GM23338 (cell line): ENCODE measurements around the gene TMEM74B. TPM values are rescaled to one million over a fixed set of nuclear protein-coding genes. Genes with fewer than 3 reads are reported as not detected.

Experiments
- ATAC-seq: fragments of 200-7000 bp; cut with Tn5 transposase; 3 replicates; pipeline ENCODE4 v1.9.1; 2020
- DNase-seq: peaks from one replicate; pipeline ENCODE4 v3.0.0-alpha.2; 2015; ENCODE audit warnings: low spot score
- H2AFZ ChIP-seq: fragments of 200-600 bp; sonication (generic); 2 replicates; pipeline ENCODE4 v1.8.0; 2016; ENCODE audit warnings: antibody characterized with exemption, mild to moderate bottlenecking, moderate library complexity
- H3F3A ChIP-seq: fragments of 200-600 bp; sonication (generic); replicated peaks from 2 replicates; pipeline ENCODE4 v1.8.0; 2017; ENCODE audit warnings: antibody characterized with exemption, mixed run types, low read depth
- H3K27ac ChIP-seq: fragments of 200-600 bp; sonication (generic); 2 replicates; pipeline ENCODE4 v1.6.1; 2016; ENCODE audit warnings: low read depth
- H3K27me3 ChIP-seq: fragments of 200-600 bp; sonication (generic); 2 replicates; pipeline ENCODE4 v1.8.0; 2016; ENCODE audit warnings: mild to moderate bottlenecking, mixed run types, moderate library complexity; ENCODE audit not compliant: insufficient read depth
- H3K36me3 ChIP-seq: fragments of 200-600 bp; sonication (generic); 2 replicates; pipeline ENCODE4 v1.8.0; 2016; ENCODE audit warnings: mild to moderate bottlenecking; ENCODE audit not compliant: insufficient read depth
- H3K4me1 ChIP-seq: fragments of 200-600 bp; sonication (generic); 2 replicates; pipeline ENCODE4 v1.8.0; 2016; ENCODE audit warnings: mild to moderate bottlenecking, moderate library complexity; ENCODE audit not compliant: insufficient read depth
- H3K4me2 ChIP-seq: fragments of 200-600 bp; sonication (generic); 2 replicates; pipeline ENCODE4 v1.7.1; 2017; ENCODE audit warnings: mixed run types
- H3K4me3 ChIP-seq: fragments of 200-600 bp; sonication (generic); 2 replicates; pipeline ENCODE4 v1.6.1; 2016; ENCODE audit warnings: mixed run types
- H3K79me2 ChIP-seq: fragments of 200-600 bp; sonication (generic); replicated peaks from 2 replicates; pipeline ENCODE4 v1.8.0; 2017; ENCODE audit warnings: mild to moderate bottlenecking; ENCODE audit not compliant: insufficient read depth
- H3K9me2 ChIP-seq: fragments of 200-600 bp; sonication (generic); 2 replicates; pipeline ENCODE4 v1.8.0; 2017; ENCODE audit not compliant: insufficient read depth
- H4K20me1 ChIP-seq: fragments of 200-600 bp; sonication (generic); replicated peaks from 2 replicates; pipeline ENCODE4 v1.8.0; 2017; ENCODE audit warnings: mild to moderate bottlenecking; ENCODE audit not compliant: insufficient read depth
- H3K27ac Mint-ChIP-seq: 2 replicates; pipeline ENCODE4 v1.8.0; 2020; ENCODE audit warnings: inconsistent platforms, mild to moderate bottlenecking, moderate library complexity, mixed read lengths
- H3K27me3 Mint-ChIP-seq: 3 replicates; pipeline ENCODE4 v1.8.0; 2022; ENCODE audit warnings: low read depth, mild to moderate bottlenecking, moderate library complexity, mixed read lengths, inconsistent platforms; ENCODE audit not compliant: insufficient read depth, poor library complexity
- H3K36me3 Mint-ChIP-seq: 3 replicates; pipeline ENCODE4 v1.8.0; 2021; ENCODE audit warnings: low read depth, mild to moderate bottlenecking, inconsistent platforms, moderate library complexity, mixed read lengths
- H3K4me1 Mint-ChIP-seq: 3 replicates; pipeline ENCODE4 v1.8.0; 2020; ENCODE audit warnings: mild to moderate bottlenecking, inconsistent platforms, mixed read lengths
- H3K4me3 Mint-ChIP-seq: 3 replicates; pipeline ENCODE4 v1.8.0; 2021; ENCODE audit warnings: moderate library complexity, mild to moderate bottlenecking, inconsistent platforms, mixed read lengths
- H3K9me3 Mint-ChIP-seq: 3 replicates; pipeline ENCODE4 v1.8.0; 2020; ENCODE audit warnings: moderate library complexity, mild to moderate bottlenecking, inconsistent platforms, mixed read lengths
- CREB1 ChIP-seq: fragments of 250-450 bp; sonication (Bioruptor Pico); IDR thresholded peaks from 2 replicates; pipeline ENCODE4 v1.5.0; 2020; ENCODE audit warnings: low read depth, mild to moderate bottlenecking, moderate library complexity
- CTCF ChIP-seq, 2 experiments: fragments of 200-600 bp in 1 of 2; sonication (generic) in 1 of 2; conservative IDR thresholded peaks; 2 replicates each; pipeline versions ENCODE4 v1.5.1 to v1.6.1; 2016 to 2017; ENCODE audit warnings: antibody characterized with exemption in 2 of 2, low read depth in 2 of 2, mild to moderate bottlenecking in 2 of 2, moderate library complexity in 1 of 2
- ETS1 ChIP-seq: IDR thresholded peaks from 2 replicates; pipeline ENCODE4 v1.6.1; 2016; ENCODE audit warnings: antibody characterized with exemption
- EZH2 ChIP-seq: fragments of 200-600 bp; sonication (generic); IDR thresholded peaks from one replicate; pipeline ENCODE4 v1.8.0; 2017; ENCODE audit warnings: antibody characterized with exemption, mild to moderate bottlenecking, low read depth; ENCODE audit not compliant: unreplicated experiment
- EZH2phosphoT487 ChIP-seq: fragments of 200-600 bp; sonication (generic); IDR thresholded peaks from one replicate; pipeline ENCODE4 v1.8.1; 2018; ENCODE audit warnings: antibody characterized with exemption; ENCODE audit not compliant: unreplicated experiment
- REST ChIP-seq: IDR thresholded peaks from one replicate; pipeline ENCODE4 v1.6.1; 2018; ENCODE audit warnings: antibody characterized with exemption; ENCODE audit not compliant: unreplicated experiment
- STAT1 ChIP-seq: IDR thresholded peaks from one replicate; pipeline ENCODE4 v1.6.1; 2016; ENCODE audit warnings: antibody characterized with exemption; ENCODE audit not compliant: unreplicated experiment
- ZNF114 ChIP-seq: fragments of 250-450 bp; sonication (Bioruptor Pico); IDR thresholded peaks from 2 replicates; pipeline ENCODE4 v1.5.0; 2020; ENCODE audit warnings: mild to moderate bottlenecking, moderate library complexity
- ZNF331 ChIP-seq: fragments of 250-450 bp; sonication (Bioruptor Pico); IDR thresholded peaks from 2 replicates; pipeline ENCODE4 v1.5.0; 2020; ENCODE audit warnings: low read depth, mild to moderate bottlenecking, moderate library complexity
- polyA plus RNA-seq: library from polyadenylated mRNA; unstranded; fragments of >200 nt; fragmentation: Nextera tagmentation; extraction: Ambion mirVana; gene quantifications from 2 replicates; pipeline ENCODE4 v1.2.1, GENCODE V29; 2016
- total RNA-seq: library from RNA; depleted of rRNA; stranded (reverse); fragments of >200 nt; shearing (Covaris generic); gene quantifications from 2 replicates; pipeline ENCODE4 v1.2.3, GENCODE V29; 2014

TMEM74B gene
- total and polyA plus RNA-seq, 2 experiments from 2014 or later: 1.0 to 4.8 TPM

- TF ChIP-seq ZNF331 (CRISPR knock-in tag): no peak
- TF ChIP-seq STAT1: no peak
- TF ChIP-seq CTCF (conservative IDR thresholded peaks at IDR 0.05; ENCODE audit: low read depth in 2 of 2): no peak
- no peak for TF ChIP-seq EZH2
Observed at GRCh38 chr20:1185316-1185741, 548 bp upstream of the TMEM74B start (continued).

- H3K27ac Mint-ChIP-seq: no peak overlapping the region
- H3K9me3 Mint-ChIP-seq: peaks cover 5% of the 10 kb centered on the region; the same call in 1 of the 3 replicates
- no peaks in the 10 kb centered on the region for H3K9me2 ChIP-seq
- peaks cover 2% of the 10 kb centered on the region; the same call in 1 of the 3 replicates for H3K36me3 Mint-ChIP-seq
- peak overlapping the region; percentile 81 for H3K4me3 Mint-ChIP-seq
- TF ChIP-seq REST (no peak), CTCF (conservative IDR thresholded peaks at IDR 0.05; ENCODE audit: low read depth in 2 of 2) (no peak), ETS1 (no peak), EZH2 (no peak), ZNF331 (CRISPR knock-in tag) (no peak), CREB1 (CRISPR knock-in tag) (no peak), EZH2phosphoT487 (no peak), ZNF114 (no peak)
- DNase-seq: no peak
- H2AFZ ChIP-seq: peak overlapping the region; percentile 81; the same call in 1 of the 2 replicates
- H3K27me3 Mint-ChIP-seq: peaks cover 26% of the 10 kb centered on the region
- peaks cover 28% of the 10 kb centered on the region for H3K4me1 Mint-ChIP-seq
- H3F3A ChIP-seq: 0 out of 2 replicates have a peak, but pooled peaks cover 5% of the 10 kb centered on the region
- peak overlapping the region; percentile 64 for H3K4me3 ChIP-seq
- H3K4me1 ChIP-seq: peaks cover 25% of the 10 kb centered on the region
- H4K20me1 ChIP-seq: no peaks in the 10 kb centered on the region; the same call in 1 of the 2 replicates
- no peak overlapping the region for H3K27ac ChIP-seq
- H3K27me3 ChIP-seq: peaks cover 42% of the 10 kb centered on the region
- peak overlapping the region; percentile 83 for H3K4me2 ChIP-seq
- no peak for ATAC-seq
- no peaks in the 10 kb centered on the region for H3K36me3 ChIP-seq
- no peaks in the 10 kb centered on the region for H3K79me2 ChIP-seq
Observed at GRCh38 chr20:1184260-1184637, 532 bp downstream of the TMEM74B start.
